Gastrocnemius medialis (tissue), 4 donors: ENCODE results near the gene MLYCD.

Source experiments
- POLR2A ChIP-seq, 2 donors: fragments of 450-650 bp; IDR thresholded peaks; one replicate each; pipeline ENCODE4 v1.6.1; 2017; ENCODE audit warnings: antibody characterized with exemption in 2 of 2, mild to moderate bottlenecking in 2 of 2, moderate library complexity in 2 of 2
- TF ChIP-seq, protein P1 (sequence below), 5 experiments: fragments of 450-650 bp in 3 of 5; fragments of 200-600 bp in 2 of 5; sonication (generic) in 2 of 5; IDR thresholded peaks in 4 of 5; conservative IDR thresholded peaks in 1 of 5; 1 replicate in 4 of 5; 2 replicates in 1 of 5; pipeline ENCODE4 v1.5.1; 2016 to 2019; ENCODE audit warnings: antibody characterized with exemption in 5 of 5, mild to moderate bottlenecking in 3 of 5, moderate library complexity in 3 of 5

DNA sequence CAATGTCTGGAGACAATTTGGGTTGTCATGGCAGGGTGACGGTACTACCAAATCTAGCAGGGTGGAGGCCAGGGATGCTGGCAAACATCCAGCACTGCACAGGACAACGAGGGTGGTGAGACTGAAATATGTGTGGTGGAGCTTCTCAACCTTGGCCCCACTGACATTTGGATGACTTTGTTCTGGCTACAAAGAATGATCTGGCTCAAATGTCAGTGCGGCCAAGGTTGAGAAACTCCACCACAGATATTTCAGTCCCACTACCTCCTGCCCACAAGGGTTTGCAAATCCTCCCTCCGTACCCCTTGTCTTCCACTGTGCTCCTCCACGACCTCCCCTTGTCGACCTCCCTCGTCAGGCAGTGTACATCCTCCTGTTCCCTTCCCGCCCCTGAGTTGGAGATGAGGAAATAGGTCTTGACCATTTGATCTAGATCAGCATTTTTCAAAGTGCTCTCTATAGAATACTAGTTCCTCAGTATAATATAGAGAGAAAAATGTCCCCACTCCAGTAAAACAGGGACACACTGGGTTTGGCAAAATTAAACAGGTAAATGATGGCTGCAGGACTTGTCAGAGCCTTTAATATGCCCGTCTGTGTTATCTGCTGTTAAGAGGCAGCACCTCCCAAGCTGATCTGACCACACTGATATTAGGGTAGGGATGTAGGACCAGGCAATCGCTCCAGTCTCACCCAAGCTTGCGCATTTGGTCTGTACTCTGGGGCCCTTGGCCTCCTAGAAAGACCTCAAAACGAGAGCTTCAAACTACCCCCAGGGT is 60.9 kb downstream of the MLYCD start:
- TF ChIP-seq, protein P1, sequence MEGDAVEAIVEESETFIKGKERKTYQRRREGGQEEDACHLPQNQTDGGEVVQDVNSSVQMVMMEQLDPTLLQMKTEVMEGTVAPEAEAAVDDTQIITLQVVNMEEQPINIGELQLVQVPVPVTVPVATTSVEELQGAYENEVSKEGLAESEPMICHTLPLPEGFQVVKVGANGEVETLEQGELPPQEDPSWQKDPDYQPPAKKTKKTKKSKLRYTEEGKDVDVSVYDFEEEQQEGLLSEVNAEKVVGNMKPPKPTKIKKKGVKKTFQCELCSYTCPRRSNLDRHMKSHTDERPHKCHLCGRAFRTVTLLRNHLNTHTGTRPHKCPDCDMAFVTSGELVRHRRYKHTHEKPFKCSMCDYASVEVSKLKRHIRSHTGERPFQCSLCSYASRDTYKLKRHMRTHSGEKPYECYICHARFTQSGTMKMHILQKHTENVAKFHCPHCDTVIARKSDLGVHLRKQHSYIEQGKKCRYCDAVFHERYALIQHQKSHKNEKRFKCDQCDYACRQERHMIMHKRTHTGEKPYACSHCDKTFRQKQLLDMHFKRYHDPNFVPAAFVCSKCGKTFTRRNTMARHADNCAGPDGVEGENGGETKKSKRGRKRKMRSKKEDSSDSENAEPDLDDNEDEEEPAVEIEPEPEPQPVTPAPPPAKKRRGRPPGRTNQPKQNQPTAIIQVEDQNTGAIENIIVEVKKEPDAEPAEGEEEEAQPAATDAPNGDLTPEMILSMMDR (IDR thresholded peaks at IDR 0.05 in 4 of 5, conservative IDR thresholded peaks at IDR 0.05 in 1 of 5): no peak
- no peak for TF ChIP-seq POLR2A (IDR thresholded peaks at IDR 0.05)
